ENCODE results near the gene PRRG4.

Gene PRRG4

GRCh38 chr11:32830413-32830738, 649 bp downstream of the PRRG4 start:
- ChIA-PET POLR2A (interaction anchor here (0.7 to 1.8 kb wide), 3 partner anchors 15 to 62 kb away, joined by 3 to 5 read pairs (median 3); partner anchors contain the start of gene QSER1), CTCF (no interaction called here)
- TF ChIP-seq FOXM1 (IDR thresholded peaks at IDR 0.05; ENCODE audit: borderline replicate concordance) (no peak), ZNF384 (IDR thresholded peaks at IDR 0.05) (no peak), BHLHE40 (IDR thresholded peaks at IDR 0.05; ENCODE audit: borderline replicate concordance) (no peak), SUZ12 (IDR thresholded peaks at IDR 0.05) (no peak), TARDBP (IDR thresholded peaks at IDR 0.05) (no peak), FOXK2 (IDR thresholded peaks at IDR 0.05) (no peak), LEF1 (IDR thresholded peaks at IDR 0.05; ENCODE audit: borderline replicate concordance) (no peak), FOXA1 (IDR thresholded peaks at IDR 0.05) (no peak), NFRKB (IDR thresholded peaks at IDR 0.05) (no peak), ELF4 (IDR thresholded peaks at IDR 0.05) (no peak), CTBP1 (IDR thresholded peaks at IDR 0.05; ENCODE audit: borderline replicate concordance) (no peak), HDGF (IDR thresholded peaks at IDR 0.05; ENCODE audit: borderline replicate concordance) (no peak)
- TF ChIP-seq, protein P1, sequence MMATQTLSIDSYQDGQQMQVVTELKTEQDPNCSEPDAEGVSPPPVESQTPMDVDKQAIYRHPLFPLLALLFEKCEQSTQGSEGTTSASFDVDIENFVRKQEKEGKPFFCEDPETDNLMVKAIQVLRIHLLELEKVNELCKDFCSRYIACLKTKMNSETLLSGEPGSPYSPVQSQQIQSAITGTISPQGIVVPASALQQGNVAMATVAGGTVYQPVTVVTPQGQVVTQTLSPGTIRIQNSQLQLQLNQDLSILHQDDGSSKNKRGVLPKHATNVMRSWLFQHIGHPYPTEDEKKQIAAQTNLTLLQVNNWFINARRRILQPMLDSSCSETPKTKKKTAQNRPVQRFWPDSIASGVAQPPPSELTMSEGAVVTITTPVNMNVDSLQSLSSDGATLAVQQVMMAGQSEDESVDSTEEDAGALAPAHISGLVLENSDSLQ (IDR thresholded peaks at IDR 0.05), result no peak
- DNase-seq (ENCODE audit: extremely low spot score), result peak; percentile 19

GRCh38 chr11:32830796-32831195, 1.1 kb downstream of the PRRG4 start:
- POLR2A ChIA-PET, result interaction anchor here (0.7 to 1.8 kb wide), 3 partner anchors 15 to 61 kb away, joined by 3 to 5 read pairs (median 3); partner anchors contain the start of gene QSER1

DNA sequence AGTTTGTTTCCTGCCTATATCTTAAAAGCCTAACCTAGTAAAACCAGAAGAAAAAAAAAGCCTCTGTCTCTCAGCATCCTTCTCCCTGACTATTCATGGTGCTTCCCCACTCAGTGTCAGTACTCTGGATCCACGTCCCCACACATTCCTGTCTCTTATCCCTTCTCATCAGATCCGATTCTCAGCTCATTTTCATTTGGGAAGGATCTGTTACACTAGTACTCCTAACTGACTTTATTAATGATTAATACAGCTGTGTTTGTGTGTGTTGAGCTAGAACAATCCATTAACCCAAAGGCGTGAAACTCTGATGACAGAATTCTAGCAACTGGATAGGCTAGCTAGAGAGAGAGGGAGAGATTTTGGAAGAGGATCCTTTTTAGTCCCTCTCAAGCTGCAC, 1.5 kb downstream of the PRRG4 start:
- TF ChIP-seq FOXK2 (IDR thresholded peaks at IDR 0.05), result no peak
- TF ChIP-seq HDGF (IDR thresholded peaks at IDR 0.05; ENCODE audit: borderline replicate concordance), result no peak
- TF ChIP-seq, protein P1 (IDR thresholded peaks at IDR 0.05), result no peak
- no peak for TF ChIP-seq ELF4 (IDR thresholded peaks at IDR 0.05)
- no peak for TF ChIP-seq ARNT (IDR thresholded peaks at IDR 0.05)
- no peak for TF ChIP-seq SUZ12 (IDR thresholded peaks at IDR 0.05)
- TF ChIP-seq NFRKB (IDR thresholded peaks at IDR 0.05), result no peak
- no peak for TF ChIP-seq L3MBTL2 (conservative IDR thresholded peaks at IDR 0.05)
- no peak for TF ChIP-seq SP1 (IDR thresholded peaks at IDR 0.05)
- TF ChIP-seq TARDBP (IDR thresholded peaks at IDR 0.05), result no peak
- TF ChIP-seq CTBP1 (IDR thresholded peaks at IDR 0.05; ENCODE audit: borderline replicate concordance), result no peak
- TF ChIP-seq BHLHE40 (IDR thresholded peaks at IDR 0.05; ENCODE audit: borderline replicate concordance), result no peak
- TF ChIP-seq LEF1 (IDR thresholded peaks at IDR 0.05; ENCODE audit: borderline replicate concordance), result no peak
- no peak for TF ChIP-seq FOXA1 (IDR thresholded peaks at IDR 0.05)
- TF ChIP-seq FOXM1 (IDR thresholded peaks at IDR 0.05; ENCODE audit: borderline replicate concordance), result no peak
- TF ChIP-seq ZNF384 (IDR thresholded peaks at IDR 0.05), result no peak
- POLR2A ChIA-PET, result interaction anchor here (1.3 to 1.8 kb wide), 2 partner anchors 53 to 61 kb away, joined by 3 to 5 read pairs; partner anchors contain the start of gene QSER1
- DNase-seq (ENCODE audit: extremely low spot score), result no peak
- CTCF ChIA-PET, result no interaction called here

More at GRCh38 chr11:32830796-32831195, 1.1 kb downstream of the PRRG4 start:
- TF ChIP-seq ELF4 (IDR thresholded peaks at IDR 0.05), result no peak
- TF ChIP-seq ARNT (IDR thresholded peaks at IDR 0.05), result no peak
- no peak for TF ChIP-seq FOXA1 (IDR thresholded peaks at IDR 0.05)
- TF ChIP-seq, protein P1 (IDR thresholded peaks at IDR 0.05), result no peak
- no peak for TF ChIP-seq SP1 (IDR thresholded peaks at IDR 0.05)
- no peak for TF ChIP-seq ZNF384 (IDR thresholded peaks at IDR 0.05)
- no peak for TF ChIP-seq NFRKB (IDR thresholded peaks at IDR 0.05)
- no peak for TF ChIP-seq SUZ12 (IDR thresholded peaks at IDR 0.05)
- TF ChIP-seq FOXM1 (IDR thresholded peaks at IDR 0.05; ENCODE audit: borderline replicate concordance), result no peak
- TF ChIP-seq FOXK2 (IDR thresholded peaks at IDR 0.05), result no peak
- no peak for TF ChIP-seq L3MBTL2 (conservative IDR thresholded peaks at IDR 0.05)
- TF ChIP-seq LEF1 (IDR thresholded peaks at IDR 0.05; ENCODE audit: borderline replicate concordance), result no peak
- no peak for TF ChIP-seq TARDBP (IDR thresholded peaks at IDR 0.05)
- no peak for TF ChIP-seq HDGF (IDR thresholded peaks at IDR 0.05; ENCODE audit: borderline replicate concordance)
- no peak for TF ChIP-seq BHLHE40 (IDR thresholded peaks at IDR 0.05; ENCODE audit: borderline replicate concordance)
- TF ChIP-seq CTBP1 (IDR thresholded peaks at IDR 0.05; ENCODE audit: borderline replicate concordance), result no peak
- CTCF ChIA-PET, result no interaction called here
- DNase-seq (ENCODE audit: extremely low spot score), result no peak

- no peak for DNase-seq (ENCODE audit: extremely low spot score)
- CTCF ChIA-PET, result interaction anchor here (1.2 kb wide), 1 partner anchor 25 kb away, joined by 3 read pairs; no protein-coding TSS in a partner anchor
- POLR2A ChIA-PET, result interaction anchor here (1.4 kb wide), 1 partner anchor 58 kb away, joined by 3 read pairs; the partner anchor contains the start of gene QSER1
- no peak for TF ChIP-seq ZNF384 (IDR thresholded peaks at IDR 0.05)
Observed at GRCh38 chr11:32833921-32834320, 4.2 kb downstream of the PRRG4 start.

- DNase-seq (ENCODE audit: extremely low spot score), result no peak
- TF ChIP-seq BHLHE40 (IDR thresholded peaks at IDR 0.05; ENCODE audit: borderline replicate concordance), result no peak
- no peak for TF ChIP-seq FOXA1 (IDR thresholded peaks at IDR 0.05)
- no peak for TF ChIP-seq FOXK2 (IDR thresholded peaks at IDR 0.05)
- TF ChIP-seq LEF1 (IDR thresholded peaks at IDR 0.05; ENCODE audit: borderline replicate concordance), result no peak
- TF ChIP-seq SUZ12 (IDR thresholded peaks at IDR 0.05), result no peak
- TF ChIP-seq ELF4 (IDR thresholded peaks at IDR 0.05), result no peak
- no peak for TF ChIP-seq ARNT (IDR thresholded peaks at IDR 0.05)
- no peak for TF ChIP-seq TARDBP (IDR thresholded peaks at IDR 0.05)
- TF ChIP-seq ZNF384 (IDR thresholded peaks at IDR 0.05), result no peak
- no peak for TF ChIP-seq L3MBTL2 (conservative IDR thresholded peaks at IDR 0.05)
- no peak for TF ChIP-seq FOXM1 (IDR thresholded peaks at IDR 0.05; ENCODE audit: borderline replicate concordance)
- no peak for TF ChIP-seq HDGF (IDR thresholded peaks at IDR 0.05; ENCODE audit: borderline replicate concordance)
- TF ChIP-seq SP1 (IDR thresholded peaks at IDR 0.05), result no peak
- ChIA-PET POLR2A (no interaction called here), CTCF (no interaction called here)
Observed at GRCh38 chr11:32836946-32837345, 7.2 kb downstream of the PRRG4 start.
